HEK293 (cell line): ENCODE results near the gene ZNF70.
A peak's percentile ranks its signal among the peaks of the same experiment; 100 is the strongest.

Experiments
- BCL11B ChIP-seq: fragments of 450-650 bp; formaldehyde crosslinking; IDR thresholded peaks from 2 replicates; pipeline ENCODE4 v1.5.1; 2016; ENCODE audit warnings: low read depth, missing biosample characterization, missing genetic modification characterization
- SCRT2 ChIP-seq: fragments of 450-650 bp; formaldehyde crosslinking; IDR thresholded peaks from 2 replicates; pipeline ENCODE4 v1.5.1; 2016; ENCODE audit warnings: missing biosample characterization, missing genetic modification characterization
- SP3 ChIP-seq: fragments of 450-650 bp; formaldehyde crosslinking; IDR thresholded peaks from 2 replicates; pipeline ENCODE4 v1.5.1; 2016; ENCODE audit warnings: missing biosample characterization, missing genetic modification characterization
- ZBTB1 ChIP-seq: fragments of 450-650 bp; formaldehyde crosslinking; IDR thresholded peaks from 2 replicates; pipeline ENCODE4 v1.5.1; 2016; ENCODE audit warnings: missing biosample characterization, missing genetic modification characterization
- ZBTB17 ChIP-seq: fragments of 450-650 bp; formaldehyde crosslinking; IDR thresholded peaks from 2 replicates; pipeline ENCODE4 v1.5.1; 2016; ENCODE audit warnings: missing biosample characterization, missing genetic modification characterization
- ZBTB21 ChIP-seq: fragments of 450-650 bp; formaldehyde crosslinking; IDR thresholded peaks from 2 replicates; pipeline ENCODE4 v1.5.1; 2017; ENCODE audit warnings: missing biosample characterization, missing genetic modification characterization
- ZBTB48 ChIP-seq: fragments of 450-650 bp; formaldehyde crosslinking; IDR thresholded peaks from 2 replicates; pipeline ENCODE4 v1.5.1; 2016; ENCODE audit warnings: missing biosample characterization, missing genetic modification characterization
- ZFP37 ChIP-seq: fragments of 450-650 bp; formaldehyde crosslinking; IDR thresholded peaks from 2 replicates; pipeline ENCODE4 v1.5.1; 2016; ENCODE audit warnings: missing biosample characterization, missing genetic modification characterization
- ZFP41 ChIP-seq: fragments of 450-650 bp; formaldehyde crosslinking; IDR thresholded peaks from 2 replicates; pipeline ENCODE4 v1.5.1; 2016; ENCODE audit warnings: missing biosample characterization, missing genetic modification characterization, borderline replicate concordance
- ZNF146 ChIP-seq: fragments of 450-650 bp; formaldehyde crosslinking; IDR thresholded peaks from 2 replicates; pipeline ENCODE4 v1.5.1; 2016; ENCODE audit warnings: missing biosample characterization, missing genetic modification characterization
- ZNF202 ChIP-seq: fragments of 450-650 bp; formaldehyde crosslinking; IDR thresholded peaks from 2 replicates; pipeline ENCODE4 v1.5.1; 2016; ENCODE audit warnings: missing biosample characterization, missing genetic modification characterization, borderline replicate concordance
- ZNF211 ChIP-seq: fragments of 450-650 bp; formaldehyde crosslinking; IDR thresholded peaks from 2 replicates; pipeline ENCODE4 v1.5.1; 2016; ENCODE audit warnings: low read depth, missing biosample characterization, missing genetic modification characterization
- ZNF324 ChIP-seq: fragments of 450-650 bp; formaldehyde crosslinking; IDR thresholded peaks from 2 replicates; pipeline ENCODE4 v1.5.1; 2016; ENCODE audit warnings: missing biosample characterization, missing genetic modification characterization
- ZNF335 ChIP-seq: fragments of 450-650 bp; formaldehyde crosslinking; conservative IDR thresholded peaks from 2 replicates; pipeline ENCODE4 v1.5.1; 2016; ENCODE audit warnings: missing biosample characterization, missing genetic modification characterization
- ZNF354C ChIP-seq: fragments of 450-650 bp; formaldehyde crosslinking; IDR thresholded peaks from 2 replicates; pipeline ENCODE4 v1.5.1; 2016; ENCODE audit warnings: missing biosample characterization, missing genetic modification characterization, low read depth, borderline replicate concordance
- ZNF580 ChIP-seq: fragments of 450-650 bp; formaldehyde crosslinking; IDR thresholded peaks from 2 replicates; pipeline ENCODE4 v1.5.1; 2016; ENCODE audit warnings: missing biosample characterization, missing genetic modification characterization
- ZNF621 ChIP-seq: fragments of 450-650 bp; formaldehyde crosslinking; IDR thresholded peaks from 2 replicates; pipeline ENCODE4 v1.5.1; 2017; ENCODE audit warnings: missing biosample characterization, missing genetic modification characterization
- ZNF629 ChIP-seq: fragments of 450-650 bp; formaldehyde crosslinking; IDR thresholded peaks from 2 replicates; pipeline ENCODE4 v1.5.1; 2017; ENCODE audit warnings: missing biosample characterization, missing genetic modification characterization
- ZNF707 ChIP-seq: fragments of 450-650 bp; formaldehyde crosslinking; IDR thresholded peaks from 2 replicates; pipeline ENCODE4 v1.5.1; 2016; ENCODE audit warnings: missing biosample characterization, missing genetic modification characterization
- ZNF830 ChIP-seq: fragments of 450-650 bp; IDR thresholded peaks from 2 replicates; pipeline ENCODE4 v1.5.0; 2018; ENCODE audit warnings: missing biosample characterization, missing genetic modification characterization, low read depth, mild to moderate bottlenecking, moderate library complexity
- TF ChIP-seq, protein P1 (sequence below): fragments of 450-650 bp; formaldehyde crosslinking; IDR thresholded peaks from 2 replicates; pipeline ENCODE4 v1.5.1; 2016; ENCODE audit warnings: missing biosample characterization, missing genetic modification characterization
- TF ChIP-seq, protein P2 (sequence below): fragments of 450-650 bp; formaldehyde crosslinking; IDR thresholded peaks from 2 replicates; pipeline ENCODE4; 2016; ENCODE audit warnings: missing biosample characterization, missing genetic modification characterization
- TF ChIP-seq, protein P3 (sequence below): fragments of 450-650 bp; formaldehyde crosslinking; IDR thresholded peaks from 2 replicates; pipeline ENCODE4 v1.5.1; 2016; ENCODE audit warnings: missing biosample characterization, missing genetic modification characterization, borderline replicate concordance

The ZNF70 gene

GRCh38 chr22:23787600-23787896 is 36.6 kb upstream of the ZNF70 start (continued):
- TF ChIP-seq ZNF580 (no peak), SCRT2 (tag by site-specific recombination) (no peak), ZNF324 (tag by site-specific recombination) (no peak), ZNF211 (tag by site-specific recombination) (no peak), ZBTB48 (peak; percentile 68), ZNF707 (tag by site-specific recombination) (no peak), ZNF335 (peak; percentile 66), ZNF354C (tag by site-specific recombination) (no peak), ZBTB17 (no peak), ZFP41 (no peak), ZFP37 (no peak), ZNF830 (tag by site-specific recombination) (no peak), ZBTB1 (tag by site-specific recombination) (no peak), ZNF202 (tag by site-specific recombination) (no peak), BCL11B (tag by site-specific recombination) (no peak), ZBTB21 (tag by site-specific recombination) (no peak), ZNF621 (no peak), SP3 (tag by site-specific recombination) (peak; percentile 5; the same call in 1 of the 2 replicates), ZNF629 (tag by site-specific recombination) (no peak), ZNF146 (no peak)
- TF ChIP-seq, protein P1, sequence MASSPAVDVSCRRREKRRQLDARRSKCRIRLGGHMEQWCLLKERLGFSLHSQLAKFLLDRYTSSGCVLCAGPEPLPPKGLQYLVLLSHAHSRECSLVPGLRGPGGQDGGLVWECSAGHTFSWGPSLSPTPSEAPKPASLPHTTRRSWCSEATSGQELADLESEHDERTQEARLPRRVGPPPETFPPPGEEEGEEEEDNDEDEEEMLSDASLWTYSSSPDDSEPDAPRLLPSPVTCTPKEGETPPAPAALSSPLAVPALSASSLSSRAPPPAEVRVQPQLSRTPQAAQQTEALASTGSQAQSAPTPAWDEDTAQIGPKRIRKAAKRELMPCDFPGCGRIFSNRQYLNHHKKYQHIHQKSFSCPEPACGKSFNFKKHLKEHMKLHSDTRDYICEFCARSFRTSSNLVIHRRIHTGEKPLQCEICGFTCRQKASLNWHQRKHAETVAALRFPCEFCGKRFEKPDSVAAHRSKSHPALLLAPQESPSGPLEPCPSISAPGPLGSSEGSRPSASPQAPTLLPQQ, result no peak
- TF ChIP-seq, protein P2, sequence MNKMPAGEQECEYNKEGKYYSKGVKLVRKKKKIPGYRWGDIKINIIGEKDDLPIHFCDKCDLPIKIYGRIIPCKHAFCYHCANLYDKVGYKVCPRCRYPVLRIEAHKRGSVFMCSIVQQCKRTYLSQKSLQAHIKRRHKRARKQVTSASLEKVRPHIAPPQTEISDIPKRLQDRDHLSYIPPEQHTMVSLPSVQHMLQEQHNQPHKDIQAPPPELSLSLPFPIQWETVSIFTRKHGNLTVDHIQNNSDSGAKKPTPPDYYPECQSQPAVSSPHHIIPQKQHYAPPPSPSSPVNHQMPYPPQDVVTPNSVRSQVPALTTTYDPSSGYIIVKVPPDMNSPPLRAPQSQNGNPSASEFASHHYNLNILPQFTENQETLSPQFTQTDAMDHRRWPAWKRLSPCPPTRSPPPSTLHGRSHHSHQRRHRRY (tag by site-specific recombination), result no peak
- TF ChIP-seq, protein P3, sequence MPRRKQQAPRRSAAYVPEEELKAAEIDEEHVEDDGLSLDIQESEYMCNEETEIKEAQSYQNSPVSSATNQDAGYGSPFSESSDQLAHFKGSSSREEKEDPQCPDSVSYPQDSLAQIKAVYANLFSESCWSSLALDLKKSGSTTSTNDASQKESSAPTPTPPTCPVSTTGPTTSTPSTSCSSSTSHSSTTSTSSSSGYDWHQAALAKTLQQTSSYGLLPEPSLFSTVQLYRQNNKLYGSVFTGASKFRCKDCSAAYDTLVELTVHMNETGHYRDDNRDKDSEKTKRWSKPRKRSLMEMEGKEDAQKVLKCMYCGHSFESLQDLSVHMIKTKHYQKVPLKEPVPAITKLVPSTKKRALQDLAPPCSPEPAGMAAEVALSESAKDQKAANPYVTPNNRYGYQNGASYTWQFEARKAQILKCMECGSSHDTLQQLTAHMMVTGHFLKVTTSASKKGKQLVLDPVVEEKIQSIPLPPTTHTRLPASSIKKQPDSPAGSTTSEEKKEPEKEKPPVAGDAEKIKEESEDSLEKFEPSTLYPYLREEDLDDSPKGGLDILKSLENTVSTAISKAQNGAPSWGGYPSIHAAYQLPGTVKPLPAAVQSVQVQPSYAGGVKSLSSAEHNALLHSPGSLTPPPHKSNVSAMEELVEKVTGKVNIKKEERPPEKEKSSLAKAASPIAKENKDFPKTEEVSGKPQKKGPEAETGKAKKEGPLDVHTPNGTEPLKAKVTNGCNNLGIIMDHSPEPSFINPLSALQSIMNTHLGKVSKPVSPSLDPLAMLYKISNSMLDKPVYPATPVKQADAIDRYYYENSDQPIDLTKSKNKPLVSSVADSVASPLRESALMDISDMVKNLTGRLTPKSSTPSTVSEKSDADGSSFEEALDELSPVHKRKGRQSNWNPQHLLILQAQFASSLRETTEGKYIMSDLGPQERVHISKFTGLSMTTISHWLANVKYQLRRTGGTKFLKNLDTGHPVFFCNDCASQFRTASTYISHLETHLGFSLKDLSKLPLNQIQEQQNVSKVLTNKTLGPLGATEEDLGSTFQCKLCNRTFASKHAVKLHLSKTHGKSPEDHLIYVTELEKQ (tag by site-specific recombination), result no peak
